Measurements from ENCODE around the gene SHCBP1L. TPM values are rescaled to one million over a fixed set of nuclear protein-coding genes. Genes with fewer than 3 reads are reported as not detected.

SHCBP1L gene
- total RNA-seq, 6 experiments from 2014 or later, result not detected

DNA sequence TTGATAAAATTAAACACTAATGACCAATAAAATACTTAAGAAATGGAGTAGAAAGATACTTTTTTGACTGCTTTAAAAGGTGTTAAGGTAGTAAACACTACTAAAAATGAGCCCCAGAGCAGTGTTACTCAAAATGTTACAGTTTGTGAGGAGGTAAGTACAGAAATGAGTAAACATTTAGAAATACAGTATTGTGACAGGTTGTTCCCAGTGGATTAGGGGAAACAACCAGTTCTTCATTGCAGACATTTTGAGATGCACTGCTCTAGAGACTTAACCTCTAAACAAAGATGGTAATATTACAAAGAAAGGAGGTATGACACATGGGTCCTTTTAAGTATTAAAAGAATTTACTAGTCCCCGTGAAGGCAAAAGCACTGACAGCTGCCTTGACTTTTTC is 101.1 kb downstream of the SHCBP1L start:
- Histone ChIP-seq H3K4me1 (no peaks in the 10 kb centered on the region), H3K4me3 (no peak overlapping the region), H3K36me3 (peaks cover 8 to 89% (median 57%) of the 10 kb centered on the region in 4 donors), H3K27ac (no peak overlapping the region), H3K9me3 (no peaks in the 10 kb centered on the region), H3K27me3 (no peaks in the 10 kb centered on the region)
- TF ChIP-seq, protein P1, sequence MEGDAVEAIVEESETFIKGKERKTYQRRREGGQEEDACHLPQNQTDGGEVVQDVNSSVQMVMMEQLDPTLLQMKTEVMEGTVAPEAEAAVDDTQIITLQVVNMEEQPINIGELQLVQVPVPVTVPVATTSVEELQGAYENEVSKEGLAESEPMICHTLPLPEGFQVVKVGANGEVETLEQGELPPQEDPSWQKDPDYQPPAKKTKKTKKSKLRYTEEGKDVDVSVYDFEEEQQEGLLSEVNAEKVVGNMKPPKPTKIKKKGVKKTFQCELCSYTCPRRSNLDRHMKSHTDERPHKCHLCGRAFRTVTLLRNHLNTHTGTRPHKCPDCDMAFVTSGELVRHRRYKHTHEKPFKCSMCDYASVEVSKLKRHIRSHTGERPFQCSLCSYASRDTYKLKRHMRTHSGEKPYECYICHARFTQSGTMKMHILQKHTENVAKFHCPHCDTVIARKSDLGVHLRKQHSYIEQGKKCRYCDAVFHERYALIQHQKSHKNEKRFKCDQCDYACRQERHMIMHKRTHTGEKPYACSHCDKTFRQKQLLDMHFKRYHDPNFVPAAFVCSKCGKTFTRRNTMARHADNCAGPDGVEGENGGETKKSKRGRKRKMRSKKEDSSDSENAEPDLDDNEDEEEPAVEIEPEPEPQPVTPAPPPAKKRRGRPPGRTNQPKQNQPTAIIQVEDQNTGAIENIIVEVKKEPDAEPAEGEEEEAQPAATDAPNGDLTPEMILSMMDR (IDR thresholded peaks at IDR 0.05), result no peak
- intact Hi-C loops (cut with DNase I), result no loop called here
- 100% methylated on average over 1 of the region's 1 CpG for WGBS (ENCODE audit: insufficient coverage, low coverage, low lambda C conversion rate, missing lambda C conversion rate)
- DNase-seq, result no peak
- ATAC-seq, result no peak

DNA sequence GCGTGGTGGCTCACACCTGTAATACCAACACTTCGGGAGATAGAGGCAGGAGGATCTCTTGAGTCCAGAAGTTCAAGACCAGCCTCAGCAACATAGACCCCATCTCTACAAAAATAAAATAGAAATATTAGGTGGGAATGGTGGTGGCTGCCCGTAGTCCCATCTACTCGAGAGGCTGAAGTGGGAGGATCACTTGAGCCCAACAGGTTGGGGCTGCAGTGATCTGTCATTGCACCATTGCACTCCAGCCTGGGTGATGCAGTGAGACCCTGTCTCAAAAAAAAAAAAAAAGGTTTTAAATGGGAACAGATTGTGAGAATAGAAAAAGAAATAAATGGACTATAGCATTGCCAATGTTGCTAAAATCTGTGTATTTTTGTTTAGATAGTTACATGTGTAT is 102.6 kb downstream of the SHCBP1L start:
- Histone ChIP-seq H3K4me1 (no peaks in the 10 kb centered on the region), H3K4me3 (no peak overlapping the region), H3K9me3 (no peaks in the 10 kb centered on the region), H3K27ac (no peak overlapping the region), H3K27me3 (no peaks in the 10 kb centered on the region), H3K36me3 (peaks cover 0 to 82% (median 48%) of the 10 kb centered on the region in 4 donors)
- DNase-seq, result no peak
- WGBS (ENCODE audit: insufficient coverage, low coverage, low lambda C conversion rate, missing lambda C conversion rate), result 100% methylated on average over 4 of the region's 4 CpGs
- no peak for TF ChIP-seq POLR2A (IDR thresholded peaks at IDR 0.05)
- TF ChIP-seq, protein P1 (IDR thresholded peaks at IDR 0.05), result no peak
- no peak for ATAC-seq
- intact Hi-C loops (cut with DNase I), result no loop called here

Small RNA genes within 50 kb of the gene (small RNA-seq; reads per million reads assigned to genes)
- 0 reads per million in 2 experiments for gene HMGN1P4
- gene RNU6-41P, result 0 reads per million in 2 experiments

Other genes with a start within 250 kb of the SHCBP1L start
- 10 to 100 TPM; 10.1 to 28.1 (median 14.4) TPM for gene NPL, start 163.4 kb downstream of the SHCBP1L start, total RNA-seq
- 10 to 100 TPM; 32.6 to 51.0 (median 39.5) TPM for gene DHX9, start 113.8 kb downstream of the SHCBP1L start, total RNA-seq
- gene LAMC1, start 70.3 kb upstream of the SHCBP1L start, total RNA-seq, result 10 to 100 TPM; 18.5 to 53.2 (median 28.0) TPM
- gene LAMC2, start 233.1 kb upstream of the SHCBP1L start, total RNA-seq, result 1 to 10 TPM in 2 of 6 experiments, under 1 TPM in 4; 0.17 to 1.5 (median 0.49) TPM

Data from right lobe of liver (tissue), 6 donors.